Ishikawa (cell line): ENCODE measurements around the gene PALLD.

Experiments used
- CEBPB ChIP-seq: IDR thresholded peaks from 2 replicates; pipeline ENCODE4 v1.6.1; 2012
- CREB1 ChIP-seq: IDR thresholded peaks from 2 replicates; pipeline ENCODE4 v1.6.1; 2012; ENCODE audit warnings: low read depth
- EP300 ChIP-seq: IDR thresholded peaks from 2 replicates; pipeline ENCODE4 v1.6.1; 2012; ENCODE audit warnings: borderline replicate concordance
- FOXM1 ChIP-seq: IDR thresholded peaks from 2 replicates; pipeline ENCODE4 v1.6.1; 2012; ENCODE audit warnings: low read depth, borderline replicate concordance
- MAX ChIP-seq: IDR thresholded peaks from 2 replicates; pipeline ENCODE4 v1.6.1; 2012
- TAF1 ChIP-seq: IDR thresholded peaks from 2 replicates; pipeline ENCODE4 v1.6.1; 2012; ENCODE audit warnings: low read depth, mild to moderate bottlenecking
- USF1 ChIP-seq: IDR thresholded peaks from 2 replicates; pipeline ENCODE4 v1.6.1; 2012
- YY1 ChIP-seq: IDR thresholded peaks from 2 replicates; pipeline ENCODE4 v1.6.1; 2012; ENCODE audit warnings: low read depth

- TF ChIP-seq EP300 (no peak), TAF1 (no peak), CEBPB (no peak), YY1 (no peak), CREB1 (no peak), FOXM1 (no peak), MAX (no peak), USF1 (no peak)
These were observed 412.0 kb downstream of the PALLD start for GRCh38 chr4:168908851-168909273.
